Heart right ventricle (tissue), 16 donors: ENCODE measurements around the gene MICALL1. TPM values are rescaled to one million over a fixed set of nuclear protein-coding genes. Genes with fewer than 3 reads are reported as not detected.

Experiments used
- ATAC-seq, 8 donors: fragments of 200-7000 bp; cut with Tn5 transposase; one replicate each; pipeline ENCODE4 v1.9.1; 2020; ENCODE audit warnings: mild to moderate bottlenecking in 8 of 8, moderate library complexity in 8 of 8, moderate number of reproducible peaks in 1 of 8
- DNase-seq, 2 donors: peaks; one replicate each; pipeline ENCODE4 v3.0.0-alpha.2; 2020
- H3K27ac ChIP-seq, 10 donors: fragments of 200-600 bp; sonication (generic) in 2 of 10; one replicate each; pipeline versions ENCODE4 v1.5.0 to v1.8.0; 2020 to 2022; ENCODE audit warnings: mild to moderate bottlenecking in 3 of 10
- H3K27me3 ChIP-seq, 7 donors: fragments of 200-600 bp; one replicate each; pipeline ENCODE4 v1.8.0; 2021 to 2022; ENCODE audit warnings: mild to moderate bottlenecking in 2 of 7
- H3K36me3 ChIP-seq, 9 donors: fragments of 200-600 bp; sonication (generic) in 1 of 9; one replicate each; pipeline versions ENCODE4 v1.5.0 to v1.8.0; 2020 to 2022; ENCODE audit warnings: mild to moderate bottlenecking in 2 of 9
- H3K4me1 ChIP-seq, 9 donors: fragments of 200-600 bp; sonication (generic) in 1 of 9; one replicate each; pipeline versions ENCODE4 v1.5.0 to v1.8.0; 2020 to 2022; ENCODE audit warnings: mild to moderate bottlenecking in 4 of 9
- H3K4me3 ChIP-seq, 10 donors: fragments of 200-600 bp; sonication (generic) in 2 of 10; one replicate each; pipeline versions ENCODE4 v1.5.0 to v1.8.0; 2020 to 2022; ENCODE audit warnings: mild to moderate bottlenecking in 7 of 10, moderate library complexity in 2 of 10
- H3K9me3 ChIP-seq, 11 donors: fragments of 200-600 bp in 10 of 11; sonication (generic) in 2 of 11; one replicate each; pipeline versions ENCODE4 v1.5.0 to v1.8.0; 2013 to 2022; ENCODE audit warnings: mild to moderate bottlenecking in 2 of 11, control low read depth in 1 of 11, moderate library complexity in 1 of 11
- WGBS, 2 donors: extraction: QIAGEN DNeasy Blood & Tissue Kit; methylation state at CpG; one replicate each; pipeline ENCODE4 v1.1.7; 2013; ENCODE audit warnings: inconsistent platforms in 1 of 2; 5-methylcytosine and 5-hydroxymethylcytosine counted together
- intact Hi-C, 10 donors: fragments of 100-400 bp; cut with DNase I; formaldehyde crosslinking; loops; one replicate each; pipeline versions ENCODE4 v1.11.1 to v1.14.2; 2022
- polyA plus RNA-seq, 2 donors: library from polyadenylated mRNA; stranded (reverse); fragments of 200-250 nt; gene quantifications; one replicate each; pipeline ENCODE4 v1.2.3, GENCODE V29; 2013
- total RNA-seq, 10 donors: library from RNA; stranded (reverse); fragmentation: NEBNext Ultra II Directional in 3 of 10; extraction: Animal tissue kit (Norgen Biotek cat#: 25700) in 3 of 10; gene quantifications; one replicate each; pipeline versions ENCODE4 v1.2.1 to v1.2.4, GENCODE V29; 2021 to 2023
- TF ChIP-seq, protein P1 (sequence below), 9 donors: fragments of 200-600 bp; sonication (generic) in 2 of 9; IDR thresholded peaks; one replicate each; pipeline versions ENCODE4 v1.5.0 to v1.8.0; 2021 to 2022; ENCODE audit warnings: antibody characterized with exemption in 9 of 9, mild to moderate bottlenecking in 5 of 9, moderate library complexity in 1 of 9
- donor health status: Arrhythmogenic right ventricular cardiomyopathy.
- donor health status: ischemic (EF 13 %, LVEDD 7.1; RV severe dilation, severe dysfunction).
- donor health status: healthy with polysubstance abuse.
- donor health status: DM: no; HTN: yes; CAD: no.
- donor health status: DM: no; HTN: no; CAD: no.
- donor health status: ischemic (EF 25% LVEDD 6.9; RV normal size, moderate dysfunction).
- donor health status: ischemic (EF 25% LVEDD 5.7; RV mildly dilated, moderate dysfunction).
- donor health status: healthy.
- donor health status: DM: yes; HTN: yes; CAD: no.
- donor health status: Ischemic cardiomyopathy.
- donor health status: ischemic (EF 35%, LVEDD 5.7; RV mildly dilated, moderate dysfunction).
- donor health status: nonischemic (EF 11% LVEDD 7.7; RV severe dilation, severe dysfunction).
- donor health status: DM: yes; HTN: yes; CAD: no.
- donor health status: PGD.
- donor health status: ischemic (EF 29% LVEDD 5.4; RV normal size, mild dysfunction).
- donor health status: nonischemic (EF 23%, LVEDD 6.1; RV moderate dilation, normal function).

Gene MICALL1
- total and polyA plus RNA-seq, 12 donors: 9.3 to 26.9 (median 15.5) TPM

DNA sequence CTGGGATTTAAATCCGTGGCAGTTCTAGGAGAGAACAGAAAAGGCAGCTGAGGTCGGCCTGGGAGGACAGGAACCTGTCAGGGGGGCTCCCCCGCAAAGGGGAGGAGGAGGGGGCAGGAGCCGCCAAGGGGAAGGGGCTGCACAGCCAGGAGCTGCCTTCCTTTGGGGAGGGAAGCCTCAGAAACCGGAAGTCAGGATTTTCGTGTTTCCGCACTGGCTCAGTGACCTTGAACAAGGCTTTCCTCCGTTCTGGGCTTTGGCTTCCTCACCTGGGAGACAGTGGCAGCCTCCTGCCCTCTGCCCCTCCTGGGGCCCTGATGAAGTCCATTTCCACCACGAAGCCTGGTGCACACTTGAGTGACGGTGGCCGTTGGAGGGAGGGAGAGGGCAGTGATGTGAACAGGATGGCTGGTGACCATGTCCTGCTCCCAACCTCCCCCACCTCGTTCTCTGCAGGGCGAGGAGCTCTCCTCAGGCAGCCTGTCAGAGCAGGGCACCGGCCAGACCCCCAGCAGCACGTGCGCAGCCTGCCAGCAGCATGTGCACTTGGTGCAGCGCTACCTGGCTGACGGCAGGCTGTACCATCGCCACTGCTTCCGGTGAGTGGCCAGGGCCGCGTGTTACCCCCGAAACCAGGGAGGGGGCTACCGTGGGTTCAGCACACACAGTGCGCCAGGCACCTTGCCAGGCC is 12.6 kb downstream of the MICALL1 start:
- Histone ChIP-seq H3K27ac (peak overlapping the region in 8 of 10 donors; percentile 8 to 71 (median 23)), H3K4me1 (peaks cover 0 to 37% (median 13%) of the 10 kb centered on the region in 9 donors), H3K4me3 (no peak overlapping the region), H3K27me3 (no peaks in the 10 kb centered on the region), H3K36me3 (peaks cover 0 to 98% (median 32%) of the 10 kb centered on the region in 9 donors), H3K9me3 (no peaks in the 10 kb centered on the region)
- peak; percentile 7 to 68 (median 43) for ATAC-seq
- intact Hi-C loops: no loop called here
- WGBS, 2 donors: 70 to 80% methylated on average over 25 of the region's 25 CpGs
- DNase-seq: no peak
- TF ChIP-seq, protein P1, sequence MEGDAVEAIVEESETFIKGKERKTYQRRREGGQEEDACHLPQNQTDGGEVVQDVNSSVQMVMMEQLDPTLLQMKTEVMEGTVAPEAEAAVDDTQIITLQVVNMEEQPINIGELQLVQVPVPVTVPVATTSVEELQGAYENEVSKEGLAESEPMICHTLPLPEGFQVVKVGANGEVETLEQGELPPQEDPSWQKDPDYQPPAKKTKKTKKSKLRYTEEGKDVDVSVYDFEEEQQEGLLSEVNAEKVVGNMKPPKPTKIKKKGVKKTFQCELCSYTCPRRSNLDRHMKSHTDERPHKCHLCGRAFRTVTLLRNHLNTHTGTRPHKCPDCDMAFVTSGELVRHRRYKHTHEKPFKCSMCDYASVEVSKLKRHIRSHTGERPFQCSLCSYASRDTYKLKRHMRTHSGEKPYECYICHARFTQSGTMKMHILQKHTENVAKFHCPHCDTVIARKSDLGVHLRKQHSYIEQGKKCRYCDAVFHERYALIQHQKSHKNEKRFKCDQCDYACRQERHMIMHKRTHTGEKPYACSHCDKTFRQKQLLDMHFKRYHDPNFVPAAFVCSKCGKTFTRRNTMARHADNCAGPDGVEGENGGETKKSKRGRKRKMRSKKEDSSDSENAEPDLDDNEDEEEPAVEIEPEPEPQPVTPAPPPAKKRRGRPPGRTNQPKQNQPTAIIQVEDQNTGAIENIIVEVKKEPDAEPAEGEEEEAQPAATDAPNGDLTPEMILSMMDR (IDR thresholded peaks at IDR 0.05): no peak

DNA sequence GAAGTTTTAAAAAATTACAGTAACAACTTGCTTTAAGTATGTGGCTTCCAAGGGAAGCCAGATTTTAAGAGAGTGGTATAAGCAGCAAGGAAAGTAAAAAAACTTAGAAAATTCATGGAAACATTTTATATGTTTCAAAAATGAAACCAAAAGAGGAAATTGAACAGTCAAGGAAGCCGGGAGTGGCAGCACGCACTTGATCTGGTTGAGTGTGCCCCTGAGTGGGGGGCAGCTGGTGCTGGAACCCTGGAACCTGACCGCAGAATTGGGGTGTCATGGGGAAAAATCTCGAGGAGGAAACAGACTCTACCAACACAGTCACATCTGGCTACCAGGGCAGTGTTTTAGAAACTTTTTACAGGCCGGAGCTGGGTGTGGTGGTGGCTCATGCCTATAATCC is 14.0 kb downstream of the MICALL1 start:
- Histone ChIP-seq H3K27me3 (no peaks in the 10 kb centered on the region), H3K4me1 (peaks cover 0 to 28% (median 12%) of the 10 kb centered on the region in 9 donors), H3K4me3 (peak overlapping the region in 1 of 10 donors; percentile 1), H3K27ac (peak overlapping the region in 4 of 10 donors; percentile 1 to 64 (median 35)), H3K36me3 (peaks cover 0 to 98% (median 32%) of the 10 kb centered on the region in 9 donors), H3K9me3 (no peaks in the 10 kb centered on the region)
- DNase-seq: no peak
- TF ChIP-seq, protein P1 (IDR thresholded peaks at IDR 0.05): no peak
- ATAC-seq: no peak
- intact Hi-C loops: no loop called here
- 74 to 92% methylated on average over 5 of the region's 5 CpGs for WGBS, 2 donors

GRCh38 chr22:37922191-37922590 is 16.1 kb downstream of the MICALL1 start:
- Histone ChIP-seq H3K9me3 (no peaks in the 10 kb centered on the region), H3K4me1 (peaks cover 0 to 26% (median 12%) of the 10 kb centered on the region in 9 donors), H3K4me3 (no peak overlapping the region), H3K27ac (no peak overlapping the region), H3K27me3 (no peaks in the 10 kb centered on the region), H3K36me3 (peaks cover 0 to 98% (median 32%) of the 10 kb centered on the region in 9 donors)
- intact Hi-C loops: no loop called here
- WGBS, 2 donors: 92 to 94% methylated on average over 11 of the region's 11 CpGs
- no peak for DNase-seq
- no peak for ATAC-seq
- TF ChIP-seq, protein P1 (IDR thresholded peaks at IDR 0.05): no peak

- Histone ChIP-seq H3K27ac (peak overlapping the region in 1 of 10 donors; percentile 33), H3K4me1 (peaks cover 0 to 11% (median 2%) of the 10 kb centered on the region in 9 donors)
Measured at GRCh38 chr22:37923927-37924326, 17.8 kb downstream of the MICALL1 start.

More at GRCh38 chr22:37923927-37924326, 17.8 kb downstream of the MICALL1 start:
- H3K36me3 ChIP-seq: peaks cover 0 to 98% (median 42%) of the 10 kb centered on the region in 9 donors
- H3K27me3 ChIP-seq: no peaks in the 10 kb centered on the region
- no peaks in the 10 kb centered on the region for H3K9me3 ChIP-seq
- intact Hi-C loops: no loop called here
- no peak for DNase-seq
- TF ChIP-seq, protein P1 (IDR thresholded peaks at IDR 0.05): no peak
- WGBS, 2 donors: 92 to 95% methylated on average over 4 of the region's 4 CpGs
- no peak for ATAC-seq
- no peak overlapping the region for H3K4me3 ChIP-seq
